Jurkat, Clone E6-1 (cell line): ENCODE data around the gene HELZ. TPM values are rescaled to one million over a fixed set of nuclear protein-coding genes. Genes with fewer than 3 reads are reported as not detected.
"Not testable (repeated sequence)": the region's sequence is repeated elsewhere in the genome, so short reads cannot be mapped to it uniquely, and the experiment has no call there.

Source experiments
- DNase-seq: peaks from one replicate; pipeline ENCODE4 v3.0.0-alpha.2; 2011; ENCODE audit warnings: low read depth, low spot score
- H3K4me3 ChIP-seq: 2 replicates; pipeline ENCODE4 v1.5.1; 2011; ENCODE audit warnings: mild to moderate bottlenecking, low read length, control low read depth, moderate library complexity
- polyA plus RNA-seq: library from polyadenylated mRNA; unstranded; fragments of >200 nt; gene quantifications from one replicate; pipeline ENCODE4 v1.2.1, GENCODE V29; 2012; ENCODE audit warnings: missing spikeins; ENCODE audit not compliant: insufficient read length, insufficient read depth

Gene HELZ
- polyA plus RNA-seq, result 7.1 TPM

- H3K4me3 ChIP-seq, result peak within 1 kb of the TSS; percentile 80
- DNase-seq, result peak; percentile 82
Observed at GRCh38 chr17:67245073-67245693, at the start of gene HELZ. Gene HELZ (minus strand): TSS chr17:67245196. CDS start chr17:67218804, 26,392 bp downstream.

DNA sequence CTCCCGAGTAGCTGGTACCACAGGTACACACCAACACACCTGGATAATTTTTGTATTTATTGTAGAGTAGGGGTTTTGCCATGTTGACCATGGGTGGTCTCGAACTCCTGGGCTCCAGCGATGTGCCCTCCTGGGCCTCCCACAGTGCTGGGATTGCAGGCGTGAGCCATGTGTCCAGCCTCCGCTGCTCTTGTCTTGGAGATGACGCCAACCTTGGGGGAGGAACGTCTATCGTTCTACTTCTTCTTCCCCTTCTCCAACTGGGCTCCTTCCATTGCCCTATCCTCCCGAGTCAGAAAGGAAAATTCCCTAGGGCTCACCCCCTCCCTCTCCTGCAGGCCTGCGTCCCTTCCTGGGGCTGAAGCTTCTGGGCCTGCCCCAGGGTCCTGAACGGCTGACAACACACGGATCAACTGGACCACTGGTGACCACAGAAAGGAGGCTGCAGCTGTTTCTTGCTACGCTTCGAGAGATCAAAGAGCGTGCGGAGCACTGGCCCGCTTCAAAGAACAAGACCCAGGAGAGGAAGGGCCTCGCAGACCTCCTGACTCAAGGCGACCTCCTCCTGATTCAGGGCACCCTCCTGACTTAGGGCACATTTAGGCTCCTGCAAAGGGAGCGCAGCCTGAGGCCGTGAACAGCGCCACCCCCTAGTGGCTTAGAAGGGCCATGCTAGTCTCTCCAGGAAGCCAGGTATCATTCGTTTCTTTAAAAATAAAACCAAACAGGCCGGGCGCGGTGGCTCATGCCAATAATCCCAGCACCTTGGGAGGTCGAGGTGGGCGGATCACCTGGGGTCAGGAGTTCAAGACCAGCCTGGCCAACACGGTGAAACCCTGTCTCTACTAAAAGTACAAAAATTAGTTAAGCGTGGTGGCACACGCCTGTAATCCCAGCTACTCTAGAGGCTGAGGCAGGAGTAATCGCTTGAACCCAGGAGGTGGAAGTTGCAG lies 48.5 kb upstream of the HELZ start:
- DNase-seq, result peak; percentile 62
- peak overlapping the region; percentile 9; the same call in 1 of the 2 replicates for H3K4me3 ChIP-seq

- no peak overlapping the region for H3K4me3 ChIP-seq
- no peak for DNase-seq
Observed at GRCh38 chr17:67290711-67291291, 45.8 kb upstream of the HELZ start.

GRCh38 chr17:67290244-67290643 lies 45.2 kb upstream of the HELZ start:
- H3K4me3 ChIP-seq, result no peak overlapping the region
- no peak for DNase-seq

DNA sequence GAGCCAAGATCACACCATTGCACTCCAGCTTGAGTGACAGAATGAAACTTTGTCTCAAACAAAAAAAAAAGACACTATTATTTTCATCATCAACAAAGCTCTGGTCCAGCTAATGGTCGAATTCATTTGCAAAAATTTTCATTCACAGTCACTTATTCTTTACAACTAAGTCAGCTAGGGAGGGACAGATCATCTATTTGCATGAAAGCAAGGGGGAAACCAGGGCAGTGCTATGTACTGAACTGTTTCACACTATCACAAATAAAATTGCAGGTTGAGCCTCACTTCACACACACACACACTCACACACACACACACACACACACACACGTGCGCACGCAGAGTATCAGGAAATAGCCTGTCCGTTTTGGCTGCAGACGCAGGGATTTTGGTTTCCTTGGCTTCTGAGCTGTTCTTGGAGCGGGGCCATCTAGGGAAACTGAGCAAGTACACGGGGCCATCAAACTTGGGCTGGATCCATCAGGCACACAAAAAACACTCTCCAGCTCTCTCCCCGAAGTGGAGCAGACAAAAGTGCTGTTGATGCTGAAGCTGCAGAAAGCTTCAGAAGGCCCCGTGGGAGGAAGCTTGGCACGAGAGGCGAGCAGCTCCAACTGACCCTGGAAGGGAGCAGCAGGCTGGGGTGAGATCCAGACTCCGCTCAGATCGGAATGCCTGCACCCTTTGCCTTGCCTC lies 44.3 kb upstream of the HELZ start:
- DNase-seq, result no peak
- no peak overlapping the region for H3K4me3 ChIP-seq

- DNase-seq, H3K4me3 ChIP-seq: not testable (repeated sequence)
Observed at GRCh38 chr17:67286826-67287225, 41.8 kb upstream of the HELZ start.

DNA sequence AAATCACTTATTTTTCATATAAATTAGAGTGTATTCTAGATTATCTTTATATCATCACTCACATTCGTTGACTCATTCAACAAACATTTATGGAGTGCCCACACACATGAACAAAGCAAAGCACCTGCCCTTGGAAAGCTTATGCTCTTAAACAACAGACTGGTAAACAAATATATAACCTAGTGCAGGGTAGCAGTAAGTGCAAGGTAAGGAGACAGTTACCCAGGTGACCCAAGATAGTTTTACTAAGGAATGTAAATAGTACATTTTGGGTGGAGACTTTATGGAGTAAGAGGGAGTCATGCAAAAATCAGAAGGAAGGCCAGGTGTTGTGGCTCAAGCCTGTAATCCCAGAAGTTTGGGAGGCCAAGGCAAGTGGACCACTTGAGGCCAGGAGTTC lies 40.4 kb upstream of the HELZ start:
- DNase-seq, result no peak
- no peak overlapping the region for H3K4me3 ChIP-seq

DNA sequence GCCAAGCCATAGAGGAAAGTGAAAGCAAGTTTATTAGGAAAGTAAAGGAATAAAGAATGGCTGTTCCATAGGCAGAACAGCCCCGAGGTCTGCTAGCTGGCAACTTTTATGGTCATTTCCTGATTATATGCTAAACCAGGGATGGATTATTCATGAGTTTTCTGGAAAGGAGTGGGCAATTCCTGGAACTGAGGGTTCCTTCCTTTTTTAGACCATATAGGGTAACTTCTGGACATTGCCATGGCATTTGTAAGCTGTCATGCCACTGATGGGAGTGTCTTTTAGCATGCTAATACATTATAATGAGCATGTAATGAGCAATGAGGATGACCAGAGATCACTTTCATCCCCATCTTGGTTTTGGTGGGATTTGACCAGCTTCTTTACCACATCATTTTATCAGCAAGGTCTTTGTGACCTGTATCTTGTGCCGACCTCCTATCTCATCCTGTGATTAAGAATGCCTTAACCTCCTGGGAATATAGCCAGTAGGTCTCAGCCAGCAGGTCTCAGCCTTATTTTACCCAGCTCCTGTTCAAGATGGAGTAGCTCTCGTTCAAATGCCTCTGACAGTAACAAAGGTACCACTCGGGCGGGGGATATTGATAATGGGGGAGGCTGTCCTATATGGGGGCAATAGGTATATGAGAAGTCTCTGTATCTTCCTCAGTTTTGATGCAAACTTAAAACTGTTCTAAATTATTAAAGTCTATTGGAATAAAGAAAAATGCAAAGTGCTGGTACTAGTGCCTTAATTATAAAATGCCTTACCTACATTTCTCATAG lies 38.9 kb upstream of the HELZ start:
- no peak overlapping the region for H3K4me3 ChIP-seq
- no peak for DNase-seq

DNA sequence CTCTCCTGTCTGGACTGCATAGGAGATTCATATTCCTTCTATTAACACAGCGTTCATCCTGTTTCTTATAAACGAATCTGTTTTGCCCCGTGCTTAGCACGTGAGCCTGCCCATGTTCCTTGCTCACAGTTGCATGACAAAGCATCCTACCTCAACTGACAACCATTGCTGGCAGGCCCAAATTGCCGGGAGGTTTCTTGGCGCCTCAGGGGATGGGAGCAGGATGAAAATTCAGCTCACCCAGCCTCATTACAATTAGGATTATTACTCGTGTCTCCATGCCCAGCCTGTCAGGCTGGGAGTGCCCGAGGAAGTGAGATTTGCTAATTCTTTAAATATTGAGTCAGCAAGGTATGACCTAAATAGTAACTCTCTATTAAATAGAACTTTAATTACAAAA lies 36.7 kb upstream of the HELZ start:
- H3K4me3 ChIP-seq, result no peak overlapping the region

GRCh38 chr17:67281053-67281452 lies 36.1 kb upstream of the HELZ start:
- no peak for DNase-seq
- no peak overlapping the region for H3K4me3 ChIP-seq

More for the DNA sequence above, 36.7 kb upstream of the HELZ start:
- no peak for DNase-seq

GRCh38 chr17:67280279-67280678 lies 35.3 kb upstream of the HELZ start:
- DNase-seq, result no peak
- H3K4me3 ChIP-seq, result no peak overlapping the region

DNA sequence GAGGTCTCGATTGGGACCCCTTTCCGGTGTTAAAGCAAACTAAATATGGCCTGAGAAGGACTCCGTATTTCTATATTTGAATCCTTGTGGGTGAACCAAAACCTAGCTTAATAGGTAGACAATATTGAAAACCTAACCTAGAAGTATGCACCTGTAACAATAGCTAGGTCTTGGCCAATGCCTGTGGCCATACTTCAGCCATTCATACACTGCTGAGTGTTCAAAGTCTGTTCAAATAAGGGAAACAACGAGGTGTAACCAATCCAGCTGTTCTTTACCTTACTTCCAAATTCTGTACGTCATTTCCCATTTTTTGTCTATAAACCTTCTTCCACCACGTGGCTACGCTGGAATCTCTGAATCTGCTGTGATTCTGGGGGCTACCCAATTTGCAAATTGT lies 34.1 kb upstream of the HELZ start:
- no peak overlapping the region for H3K4me3 ChIP-seq
- DNase-seq, result no peak

GRCh38 chr17:67278363-67278762 lies 33.4 kb upstream of the HELZ start:
- no peak for DNase-seq
- H3K4me3 ChIP-seq, result no peak overlapping the region

DNA sequence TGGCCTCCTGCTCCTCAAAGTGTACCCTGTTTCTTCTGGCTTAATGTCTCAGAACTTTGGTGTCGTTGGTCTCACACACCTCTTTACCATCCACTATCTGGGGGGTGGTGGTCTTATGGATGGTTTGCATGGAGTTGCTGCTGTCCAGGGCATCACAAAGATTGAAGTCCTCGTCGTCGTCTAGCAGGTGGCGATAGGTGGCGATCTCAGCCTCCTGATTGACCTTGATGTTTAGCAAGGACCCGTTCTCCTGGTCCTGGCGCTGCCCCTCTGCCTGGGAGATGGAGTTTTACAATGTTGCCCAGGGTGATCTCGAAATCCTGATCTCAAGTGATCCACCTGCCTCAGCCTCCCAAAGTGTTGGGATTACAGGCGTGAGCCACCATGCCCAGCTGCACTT lies 31.1 kb upstream of the HELZ start:
- H3K4me3 ChIP-seq, result no peak overlapping the region
- DNase-seq, result no peak

GRCh38 chr17:67274466-67274865 lies 29.5 kb upstream of the HELZ start:
- no peak for DNase-seq
- no peak overlapping the region for H3K4me3 ChIP-seq

- H3K4me3 ChIP-seq, result no peak overlapping the region
- no peak for DNase-seq
Observed at GRCh38 chr17:67273900-67274299, 28.9 kb upstream of the HELZ start.

DNA sequence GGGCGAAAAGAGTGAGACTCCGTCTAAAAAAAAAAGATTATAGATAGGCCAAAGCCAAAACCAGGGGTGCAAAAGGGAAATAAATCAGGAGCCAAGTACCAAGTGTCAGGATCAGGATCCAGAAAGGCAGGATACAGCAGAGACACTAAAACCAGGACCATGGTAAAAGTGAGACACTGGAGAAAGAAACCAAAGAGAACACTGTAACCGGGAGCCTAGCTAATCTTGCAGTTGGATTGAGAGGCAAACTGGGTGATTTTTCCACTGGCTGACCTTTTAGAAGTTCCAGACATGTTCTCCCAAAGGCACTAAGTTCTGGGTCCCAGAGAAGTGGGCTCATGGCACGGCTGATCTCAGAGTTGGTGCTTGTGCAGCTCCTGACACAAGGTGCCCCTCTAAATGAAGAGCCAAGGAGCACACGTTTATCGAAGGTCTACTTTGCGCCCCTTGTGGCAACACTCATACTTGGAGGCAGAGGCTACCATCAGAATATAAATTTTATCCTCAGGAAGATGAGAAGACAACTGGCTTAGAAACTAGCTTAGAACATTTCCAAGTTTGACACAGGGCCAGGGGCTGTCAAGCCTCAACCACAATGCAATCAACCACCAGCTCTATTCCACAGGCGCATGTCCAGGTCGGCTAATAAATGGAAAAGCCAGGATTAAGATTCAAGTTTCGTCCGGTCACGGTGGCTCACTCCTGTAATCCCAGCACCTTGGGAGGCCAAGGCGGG lies 27.5 kb upstream of the HELZ start:
- no peak overlapping the region for H3K4me3 ChIP-seq
- DNase-seq, result peak; percentile 57

DNA sequence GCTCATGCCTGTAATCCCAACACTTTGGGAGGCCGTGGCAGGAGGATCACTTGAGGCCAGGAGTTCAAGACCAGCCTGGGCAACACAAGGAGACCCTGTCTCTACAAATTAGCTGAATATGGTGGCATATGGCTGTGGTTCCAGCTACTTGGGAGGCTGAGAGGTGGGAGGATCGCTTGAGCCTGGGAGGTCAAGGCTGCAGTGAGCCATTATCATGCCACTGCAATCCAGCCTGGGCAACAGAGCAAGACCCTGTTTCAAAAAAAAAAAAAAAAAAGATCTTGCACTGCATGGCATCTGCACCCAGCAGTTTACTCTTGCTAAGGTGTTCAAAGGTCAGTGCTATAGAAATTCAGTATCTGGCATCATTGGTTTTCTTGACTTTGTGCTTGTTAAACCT lies 26.2 kb upstream of the HELZ start:
- H3K4me3 ChIP-seq, DNase-seq: not testable (repeated sequence)
